Stimulated activated CD4-positive, alpha-beta T cell treated with anti-CD3 and anti-CD28 coated beads, Interleukin-1b, Interleukin-23, amount 100 ng/mL, for 24 hours (primary cell): ENCODE results near the gene BGLAP.

Experiments
- DNase-seq, 4 experiments: peaks; one replicate each; pipeline ENCODE4 v3.0.0-alpha.2; 2020; ENCODE audit warnings: low read depth in 4 of 4, low spot score in 1 of 4

The BGLAP gene

DNA sequence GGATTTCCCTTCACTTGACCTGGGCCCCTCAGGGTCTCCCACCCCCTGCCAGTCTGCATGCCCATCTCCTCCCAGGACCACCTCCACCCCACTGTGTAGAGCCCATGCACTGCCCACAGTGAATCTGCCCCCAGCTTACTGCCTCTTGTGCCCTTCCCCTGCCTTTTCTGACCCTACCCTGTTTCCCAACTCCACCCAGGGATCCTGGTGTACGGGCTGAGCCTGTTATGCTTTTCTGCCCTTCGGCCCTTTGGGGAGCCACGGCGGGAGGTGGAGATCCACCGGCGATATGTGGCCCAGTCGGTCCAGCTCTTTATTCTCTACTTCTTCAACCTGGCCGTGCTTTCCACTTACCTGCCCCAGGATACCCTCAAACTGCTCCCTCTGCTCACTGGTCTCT, 44.1 kb downstream of the BGLAP start:
- no peak for DNase-seq

DNA sequence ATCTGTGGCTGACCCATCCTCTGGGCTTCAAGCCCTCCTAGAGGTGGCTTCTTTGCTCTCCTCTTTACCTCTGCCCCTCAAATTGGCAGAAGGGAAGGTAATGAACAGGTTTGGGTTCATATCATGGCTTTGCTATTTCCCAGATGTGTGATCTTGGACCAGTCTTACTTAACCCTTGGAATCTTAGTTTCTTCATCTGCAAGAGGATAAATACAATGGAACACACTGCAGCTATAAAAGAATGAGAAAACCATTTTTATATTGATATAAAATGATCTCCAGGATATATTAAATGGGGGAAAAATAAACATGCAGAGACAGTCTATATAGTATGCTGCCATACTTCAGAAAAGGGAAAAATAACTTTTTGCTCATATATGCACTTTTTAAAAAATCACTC, 47.9 kb downstream of the BGLAP start:
- DNase-seq, result no peak

GRCh38 chr1:156291226-156292061, 49.5 kb downstream of the BGLAP start:
- no peak for DNase-seq
